Right renal pelvis (tissue), 4 donors: ENCODE results near the gene LEFTY2. TPM values are rescaled to one million over a fixed set of nuclear protein-coding genes. Genes with fewer than 3 reads are reported as not detected.

Experiments used
- polyA plus RNA-seq, 4 donors: library from polyadenylated mRNA; unstranded; fragments of 120-200 nt; gene quantifications; one replicate each; pipeline ENCODE4 v1.2.1, GENCODE V29; 2013; ENCODE audit not compliant: insufficient read length in 4 of 4

Gene LEFTY2
- polyA plus RNA-seq, 4 donors, result 0.91 to 2.2 (median 1.4) TPM

Other genes starting within 250 kb of the LEFTY2 start
- 100 to 1,000 TPM; 430 to 570 (median 534) TPM for gene SRP9, start 163.4 kb downstream of the LEFTY2 start, polyA plus RNA-seq
- gene EPHX1, start 131.1 kb downstream of the LEFTY2 start, polyA plus RNA-seq, result 10 to 100 TPM; 56.2 to 68.8 (median 62.7) TPM
- gene TMEM63A, start 58.8 kb downstream of the LEFTY2 start, polyA plus RNA-seq, result 10 to 100 TPM; 41.8 to 62.8 (median 47.9) TPM
- 1 to 10 TPM; 2.8 to 7.3 (median 5.3) TPM for gene LEFTY1, start 52.1 kb downstream of the LEFTY2 start, polyA plus RNA-seq
- gene PYCR2, start 17.0 kb downstream of the LEFTY2 start, polyA plus RNA-seq, result 10 to 100 TPM; 44.0 to 54.4 (median 51.1) TPM
- gene SDE2, start 58.1 kb upstream of the LEFTY2 start, polyA plus RNA-seq, result 10 to 100 TPM; 21.6 to 27.9 (median 26.1) TPM
- 1,000 to 10,000 TPM; 1,338 to 1,630 (median 1,584) TPM for gene H3-3A, start 121.5 kb upstream of the LEFTY2 start, polyA plus RNA-seq
- gene ACBD3, start 245.5 kb upstream of the LEFTY2 start, polyA plus RNA-seq, result 10 to 100 TPM; 49.2 to 59.0 (median 57.8) TPM